D341Med (cell line): ENCODE results near the gene PDZRN4.
"Not testable (repeated sequence)": the region's sequence is repeated elsewhere in the genome, so short reads cannot be mapped to it uniquely, and the experiment has no call there.

Experiments
- DNase-seq: peaks from one replicate; pipeline ENCODE4 v3.0.0; 2012; ENCODE audit warnings: low spot score

PDZRN4 gene

GRCh38 chr12:41188058-41188840 lies at the start of gene PDZRN4:
Gene PDZRN4 (plus strand): TSS chr12:41188320.
- peak; percentile 71 for DNase-seq

DNA sequence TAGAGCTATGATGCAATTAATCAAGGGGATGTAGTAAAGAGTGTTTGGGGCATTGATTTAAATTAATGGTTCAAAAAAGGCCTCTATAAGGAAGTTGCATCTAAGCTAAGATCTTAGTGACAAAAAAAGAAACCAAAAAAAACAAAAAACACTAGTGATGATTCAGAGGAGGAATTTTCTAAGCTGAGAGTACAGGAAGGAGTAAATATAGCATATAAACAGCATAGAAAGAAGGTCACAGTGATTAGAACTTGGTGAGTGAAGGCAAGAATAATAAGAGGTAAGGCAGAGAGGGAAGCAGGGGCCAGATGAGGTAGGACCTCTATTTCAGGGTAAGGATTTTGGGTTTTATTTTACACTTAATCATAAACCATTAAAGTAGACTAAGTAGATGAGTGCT lies 48.0 kb upstream of the PDZRN4 start:
- no peak for DNase-seq

DNA sequence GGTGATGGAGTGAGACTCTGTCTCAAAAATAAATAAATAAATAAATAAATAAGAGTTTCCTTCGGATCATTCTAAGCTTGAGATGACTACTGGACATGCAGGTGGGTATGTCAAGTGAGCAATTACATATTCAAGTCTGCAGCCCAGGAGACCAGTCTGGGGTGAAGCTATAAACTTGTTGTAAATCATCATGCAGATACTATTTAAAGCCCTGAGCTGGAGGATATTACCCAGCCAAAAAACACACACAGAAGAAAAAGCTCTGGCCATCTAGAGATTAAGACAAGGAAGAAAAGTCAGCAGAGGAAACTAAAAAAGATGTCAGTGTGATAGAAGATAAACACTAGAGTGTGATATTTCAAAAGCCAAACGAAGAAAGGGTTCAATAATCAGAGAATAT lies 47.0 kb upstream of the PDZRN4 start:
- DNase-seq = no peak

DNA sequence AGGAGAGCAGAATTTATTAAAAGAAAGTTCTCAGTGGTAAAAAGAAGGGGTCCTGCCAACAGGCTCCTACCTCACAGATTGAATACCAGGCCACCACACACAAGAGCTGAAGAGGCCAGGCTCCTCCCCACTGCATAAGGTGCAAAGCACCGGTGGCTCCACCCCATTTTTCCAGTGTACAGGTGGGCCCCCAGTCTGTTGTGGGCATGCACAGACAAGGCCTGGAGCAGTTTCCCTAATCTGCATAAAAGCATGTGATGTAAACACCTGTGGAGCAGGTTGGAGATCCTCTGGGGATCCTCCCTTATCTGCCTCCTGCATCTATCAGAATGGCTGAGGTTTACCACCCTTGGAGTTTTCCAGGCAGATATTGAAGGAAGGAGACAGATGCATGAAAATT lies 45.7 kb upstream of the PDZRN4 start:
- DNase-seq = no peak

GRCh38 chr12:41151793-41152192 lies 36.3 kb upstream of the PDZRN4 start:
- no peak for DNase-seq

- DNase-seq = no peak
These were observed 25.7 kb upstream of the PDZRN4 start for GRCh38 chr12:41162461-41162860.

DNA sequence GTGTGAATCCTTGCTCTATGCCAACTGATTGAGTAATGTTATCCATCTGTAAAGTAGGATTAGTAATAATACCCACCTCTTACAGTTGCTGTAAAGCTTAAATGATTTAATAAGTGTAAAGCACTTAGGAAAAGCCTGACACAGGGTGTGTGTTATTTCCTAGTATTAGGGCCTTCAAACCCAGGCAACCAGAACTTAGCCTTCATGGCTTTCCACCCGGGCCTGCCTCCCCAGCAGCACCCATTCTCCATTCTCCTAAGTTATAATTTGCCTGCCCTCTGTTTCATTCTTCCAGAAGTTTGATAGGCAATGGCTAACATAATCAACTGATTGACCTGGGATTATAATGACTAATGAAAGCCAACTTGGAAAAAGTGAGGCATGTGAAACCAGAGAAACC lies 20.4 kb upstream of the PDZRN4 start:
- peak; percentile 58 for DNase-seq

DNA sequence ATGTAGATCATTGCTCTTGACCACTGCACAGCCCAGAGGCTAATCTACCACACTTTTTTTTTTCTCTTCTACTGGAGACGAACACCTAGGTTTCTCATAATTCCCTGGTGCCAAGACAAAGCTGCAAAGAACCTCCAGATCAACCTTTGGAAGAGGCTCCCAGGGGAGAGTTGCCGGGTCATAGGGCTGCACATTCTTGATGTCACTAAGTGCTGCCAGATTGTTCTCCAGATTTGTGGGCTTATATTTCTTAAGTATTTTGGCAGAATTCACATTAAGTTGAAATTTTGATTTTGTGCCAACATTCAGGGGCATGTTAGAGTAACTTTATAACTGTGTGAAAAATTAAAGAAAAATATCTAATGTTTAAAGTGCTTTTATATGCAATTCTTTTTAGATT lies 13.5 kb upstream of the PDZRN4 start:
- DNase-seq = peak; percentile 36

- not testable (repeated sequence) for DNase-seq
These were observed 8.6 kb upstream of the PDZRN4 start for GRCh38 chr12:41179507-41179906.

DNA sequence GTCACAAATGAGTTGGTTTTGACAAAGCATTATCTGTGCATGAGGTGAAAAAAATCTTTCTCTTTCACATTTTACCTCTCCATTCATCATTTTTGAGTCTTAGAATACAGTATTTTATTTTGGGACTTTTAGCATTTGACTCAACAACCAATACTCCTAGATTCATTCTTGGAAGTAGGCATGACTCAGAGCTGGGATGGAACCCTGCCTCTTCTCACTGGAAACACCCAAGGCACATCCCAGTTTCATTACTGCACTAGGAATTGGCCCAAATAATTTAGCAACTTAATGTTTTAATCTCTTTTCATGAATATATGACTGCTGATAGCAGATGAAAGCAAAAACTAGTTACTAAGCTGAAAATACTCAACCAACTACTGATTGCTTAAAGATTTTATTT lies 3.3 kb upstream of the PDZRN4 start:
- DNase-seq = no peak

- DNase-seq = no peak
These were observed 2.1 kb upstream of the PDZRN4 start for GRCh38 chr12:41186026-41186425.

DNA sequence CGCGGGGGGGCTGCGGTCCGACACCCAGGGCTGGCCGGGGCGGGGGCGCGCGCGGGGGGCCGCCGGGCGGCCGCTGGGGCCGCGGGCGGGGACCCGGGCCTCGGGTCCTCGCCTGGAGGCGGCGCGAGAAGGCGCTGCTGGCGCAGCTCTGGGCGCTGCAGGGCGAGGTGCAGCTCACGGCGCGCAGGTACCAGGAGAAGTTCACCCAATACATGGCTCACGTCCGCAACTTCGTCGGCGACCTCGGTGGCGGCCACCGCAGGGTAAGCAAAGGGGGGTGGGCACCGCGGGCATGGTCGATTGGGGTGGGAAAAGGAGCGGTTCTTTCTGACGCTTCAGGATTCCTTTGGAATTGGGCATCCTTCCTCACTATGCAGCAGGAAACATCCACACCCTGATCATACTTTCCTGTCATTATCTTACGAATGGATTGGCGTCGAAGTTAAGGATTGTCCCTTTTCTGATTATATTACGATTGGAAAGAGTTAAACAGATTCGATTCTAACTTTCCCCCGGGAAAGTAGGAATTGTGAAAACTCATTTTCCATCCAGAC lies 798 bp downstream of the PDZRN4 start:
- DNase-seq = no peak

GRCh38 chr12:41189395-41190251 lies 1.5 kb downstream of the PDZRN4 start:
- DNase-seq = peak; percentile 37

GRCh38 chr12:41190338-41190737 lies 2.2 kb downstream of the PDZRN4 start:
- DNase-seq = peak; percentile 54

DNA sequence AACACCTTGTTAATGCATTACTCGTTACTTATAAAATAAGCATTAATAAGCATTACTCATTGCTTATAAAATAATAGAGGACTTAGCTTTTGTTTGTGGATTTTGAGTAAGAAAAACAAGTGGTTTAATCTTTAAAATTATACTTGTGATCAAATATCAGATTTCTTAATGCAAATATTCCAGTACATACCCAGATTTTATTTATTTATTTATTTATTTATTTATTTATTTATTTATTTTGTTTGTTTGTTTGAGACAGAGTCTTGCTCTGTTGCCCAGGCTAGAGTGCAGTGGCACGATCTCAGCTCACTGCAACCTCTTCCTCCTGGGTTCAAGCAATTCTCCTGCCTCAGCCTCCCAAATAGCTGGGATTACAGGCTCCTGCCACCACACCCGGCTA lies 3.4 kb downstream of the PDZRN4 start:
- DNase-seq = not testable (repeated sequence)

- no peak for DNase-seq
These were observed 5.2 kb downstream of the PDZRN4 start for GRCh38 chr12:41193311-41193710.

DNA sequence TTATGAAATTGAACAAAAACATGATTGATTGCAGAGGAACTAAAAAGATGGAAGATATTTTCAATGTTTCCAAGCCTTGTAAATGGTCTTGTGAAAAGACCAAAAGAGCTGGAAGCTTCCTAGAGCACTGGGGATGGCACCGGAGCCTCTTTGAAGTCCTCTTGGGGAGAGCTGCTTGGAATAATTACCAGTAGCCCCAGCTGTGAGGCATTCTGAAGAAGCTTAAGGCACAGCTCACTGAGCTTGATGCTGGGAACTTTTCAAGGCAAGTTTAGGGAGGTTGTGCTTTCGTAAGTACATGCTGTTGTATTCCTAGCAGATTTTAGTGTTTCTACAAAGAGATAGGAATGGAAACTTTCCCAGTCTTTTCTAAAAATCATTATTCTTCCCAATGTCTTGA lies 13.9 kb downstream of the PDZRN4 start:
- DNase-seq = peak; percentile 24

- no peak for DNase-seq
These were observed 17.1 kb downstream of the PDZRN4 start for GRCh38 chr12:41205070-41205709.

DNA sequence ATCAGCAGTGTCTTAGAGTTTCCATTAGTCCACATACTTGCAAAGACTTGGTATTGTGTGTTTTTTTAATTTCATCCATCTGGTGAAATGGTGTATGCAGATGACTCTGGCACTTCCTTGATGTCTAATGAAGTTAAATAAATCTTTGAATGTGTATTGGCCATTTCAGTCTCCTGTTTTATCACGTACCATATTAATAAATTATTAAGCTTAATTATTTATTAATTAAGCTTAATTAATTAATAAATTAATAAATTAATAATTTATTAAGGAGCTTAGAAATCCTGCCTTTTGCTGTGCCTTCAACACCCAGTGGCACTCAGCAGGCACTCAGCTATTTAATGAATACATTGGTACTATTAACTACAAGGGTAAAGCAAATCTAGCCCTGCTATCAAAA lies 18.2 kb downstream of the PDZRN4 start:
- no peak for DNase-seq

- no peak for DNase-seq
These were observed 23.3 kb downstream of the PDZRN4 start for GRCh38 chr12:41211448-41211847.

GRCh38 chr12:41212625-41213024 lies 24.5 kb downstream of the PDZRN4 start:
- DNase-seq = no peak

GRCh38 chr12:41213107-41213506 lies 25.0 kb downstream of the PDZRN4 start:
- no peak for DNase-seq

- no peak for DNase-seq
These were observed 25.5 kb downstream of the PDZRN4 start for GRCh38 chr12:41213648-41214047.
